GM12892 (cell line): ENCODE measurements around the gene TEX22.

ENCODE experiments used
- DNase-seq: peaks from one replicate; pipeline ENCODE4 v3.0.0; 2011; ENCODE audit not compliant: insufficient read length
- FAIRE-seq: peaks from 2 replicates; lab custom pipeline; 2011; peaks lifted over from hg19 to GRCh38; lab: Jason Lieb, UNC
- POLR2A ChIP-seq: IDR thresholded peaks from 2 replicates; pipeline ENCODE4 v1.6.1; 2011; ENCODE audit warnings: low read depth, low read length, control low read depth
- POLR2AphosphoS5 ChIP-seq: IDR thresholded peaks from 2 replicates; pipeline ENCODE4 v1.6.1; 2011; ENCODE audit warnings: low read depth, low read length, control low read depth
- TAF1 ChIP-seq: IDR thresholded peaks from 2 replicates; pipeline ENCODE4 v1.6.1; 2011; ENCODE audit warnings: low read depth, mild to moderate bottlenecking, control low read depth, low read length, borderline replicate concordance

TEX22 gene

GRCh38 chr14:105393151-105393550, 5.2 kb upstream of the TEX22 start:
- TF ChIP-seq TAF1 (no peak), POLR2AphosphoS5 (no peak), POLR2A (no peak)
- FAIRE-seq (no peak), DNase-seq (no peak)

GRCh38 chr14:105394714-105395537, 3.4 kb upstream of the TEX22 start:
- FAIRE-seq = no peak
- TF ChIP-seq POLR2A (no peak), POLR2AphosphoS5 (no peak), TAF1 (no peak)

DNA sequence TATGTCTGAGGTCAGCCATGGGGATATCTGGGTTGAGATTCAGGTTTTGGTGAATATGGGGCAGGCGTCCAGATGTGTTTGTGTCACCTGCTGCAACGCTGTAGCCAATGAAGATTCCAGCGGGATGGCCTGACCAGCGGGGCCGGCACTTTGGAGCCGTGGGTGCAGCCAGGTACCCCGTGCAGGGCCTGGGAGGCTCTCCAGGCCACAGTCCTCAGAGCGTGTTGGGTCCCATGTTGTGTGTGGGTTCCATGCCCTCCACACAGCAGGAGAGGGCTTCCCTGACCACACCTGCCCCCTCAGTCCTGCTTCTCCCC, 2.8 kb upstream of the TEX22 start:
- DNase-seq (no peak), FAIRE-seq (no peak)
- no peak for TF ChIP-seq TAF1
- TF ChIP-seq POLR2A = no peak
- no peak for TF ChIP-seq POLR2AphosphoS5

More at GRCh38 chr14:105394714-105395537, 3.4 kb upstream of the TEX22 start:
- DNase-seq = no peak

DNA sequence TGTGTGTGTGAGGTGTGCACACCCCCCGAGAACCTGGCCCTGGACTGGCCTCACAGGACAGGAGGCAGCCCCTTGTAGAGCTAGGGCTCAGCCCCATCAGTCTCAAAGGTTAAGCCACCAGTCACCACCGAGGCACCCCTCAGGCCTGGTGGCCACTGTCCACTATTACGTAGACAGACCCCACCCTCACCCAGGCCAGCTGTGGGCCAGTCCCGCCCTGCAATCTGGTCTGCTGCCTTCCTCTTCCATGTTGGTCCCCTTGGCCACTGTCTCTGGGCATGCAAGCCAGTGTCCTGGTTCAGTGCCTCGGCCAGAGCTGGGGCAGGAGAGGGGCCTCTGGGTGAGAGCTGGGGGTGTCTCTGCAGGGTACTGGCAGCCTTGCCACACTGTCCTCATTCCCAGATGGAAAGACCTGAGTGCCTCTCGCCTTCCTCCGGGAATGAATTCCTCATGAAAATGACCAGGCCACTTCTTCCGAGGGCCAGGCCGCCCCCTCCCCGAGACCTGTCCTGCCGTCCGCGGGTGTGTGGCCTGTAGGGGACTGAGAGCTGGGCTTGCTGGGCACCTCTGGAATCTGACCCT, 897 bp upstream of the TEX22 start:
- no peak for DNase-seq
- no peak for FAIRE-seq
- TF ChIP-seq POLR2AphosphoS5 = no peak
- TF ChIP-seq TAF1 = no peak
- no peak for TF ChIP-seq POLR2A

- DNase-seq (no peak), FAIRE-seq (peak; percentile 50)
- TF ChIP-seq TAF1 = no peak
- no peak for TF ChIP-seq POLR2A
- TF ChIP-seq POLR2AphosphoS5 = no peak; the same call in 1 of the 2 replicates
Observed at GRCh38 chr14:105398726-105399465, 558 bp downstream of the TEX22 start.

DNA sequence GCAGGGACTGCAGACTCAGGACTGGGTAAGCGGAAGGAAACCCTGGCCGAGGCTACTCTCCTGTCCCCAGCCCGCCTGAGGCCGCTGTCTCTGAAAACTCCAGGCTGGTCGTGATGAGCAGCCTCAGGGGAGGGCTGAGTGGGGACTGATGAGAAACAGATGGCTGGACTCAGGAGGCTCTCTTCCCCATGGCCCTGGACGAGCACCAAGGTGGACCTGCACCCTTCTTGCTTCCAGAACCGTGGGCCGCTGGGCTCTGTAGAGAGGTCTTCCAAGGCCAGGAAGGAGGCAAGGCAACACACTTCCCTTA, 1.1 kb downstream of the TEX22 start:
- TF ChIP-seq TAF1 = no peak
- no peak for TF ChIP-seq POLR2AphosphoS5
- no peak for TF ChIP-seq POLR2A
- FAIRE-seq = no peak
- DNase-seq = no peak

DNA sequence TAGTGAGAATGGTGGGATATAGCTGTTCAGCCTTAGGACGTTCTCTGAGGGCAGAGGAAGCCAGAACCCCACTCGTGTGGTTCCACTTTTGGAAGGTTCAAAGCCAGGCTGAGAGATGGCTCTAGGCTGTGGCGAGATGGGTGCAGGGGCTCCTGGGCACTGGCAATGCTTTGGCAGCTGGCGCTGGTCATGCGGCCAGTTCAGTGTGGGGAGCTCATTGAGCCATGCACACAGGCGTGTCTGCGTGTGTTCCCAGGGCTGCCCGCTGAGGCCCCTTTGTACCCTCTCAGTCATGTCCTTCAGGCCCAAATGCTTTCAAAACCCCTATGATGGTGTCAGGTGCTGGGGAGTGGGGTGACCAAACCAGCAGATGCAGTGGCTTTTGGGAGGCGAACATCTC, 1.7 kb downstream of the TEX22 start:
- no peak for DNase-seq
- no peak for FAIRE-seq
- TF ChIP-seq POLR2A = no peak
- TF ChIP-seq TAF1 = no peak
- TF ChIP-seq POLR2AphosphoS5 = no peak

GRCh38 chr14:105401699-105402098, 3.4 kb downstream of the TEX22 start:
- no peak for DNase-seq
- no peak for FAIRE-seq
- no peak for TF ChIP-seq POLR2A
- TF ChIP-seq TAF1 = no peak
- no peak for TF ChIP-seq POLR2AphosphoS5

- FAIRE-seq (no peak), DNase-seq (no peak)
- no peak for TF ChIP-seq POLR2A
- no peak for TF ChIP-seq TAF1
- TF ChIP-seq POLR2AphosphoS5 = no peak
Observed at GRCh38 chr14:105408592-105408991, 10.3 kb downstream of the TEX22 start.

DNA sequence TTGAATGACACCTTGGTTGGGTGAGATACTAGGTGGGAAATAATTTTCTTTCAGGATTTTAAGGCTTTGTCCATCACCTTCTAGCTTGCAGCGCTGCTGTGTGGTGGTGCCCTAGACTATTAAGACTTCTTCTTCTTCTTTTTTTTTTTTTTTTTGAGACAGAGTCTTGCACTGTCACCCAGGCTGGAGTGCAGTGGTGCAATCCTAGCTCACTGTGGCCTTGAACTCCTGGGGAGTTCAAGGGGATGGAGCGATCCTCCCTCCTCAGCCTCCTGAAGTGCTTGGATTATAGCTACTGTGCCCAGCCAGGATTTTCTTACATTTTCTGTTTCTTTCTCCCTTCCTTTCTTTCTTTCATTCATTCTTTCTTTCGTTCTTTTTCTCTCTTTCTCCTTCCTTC, 11.0 kb downstream of the TEX22 start:
- no peak for TF ChIP-seq POLR2A
- TF ChIP-seq POLR2AphosphoS5 = no peak
- no peak for TF ChIP-seq TAF1
- DNase-seq (no peak), FAIRE-seq (no peak)

- peak; percentile 17 for DNase-seq
- no peak for TF ChIP-seq TAF1
- no peak for TF ChIP-seq POLR2AphosphoS5
- no peak for TF ChIP-seq POLR2A
- no peak for FAIRE-seq
Observed at GRCh38 chr14:105410642-105411016, 12.3 kb downstream of the TEX22 start.
